Keratinocyte (primary cell): ENCODE results near the gene CMIP. TPM values are rescaled to one million over a fixed set of nuclear protein-coding genes. Genes with fewer than 3 reads are reported as not detected.

Source experiments
- DNase-seq: peaks from one replicate; pipeline ENCODE4 v3.0.0-alpha.2; 2011; ENCODE audit warnings: low read depth, missing footprints, low spot score
- FAIRE-seq: peaks from 2 replicates; lab custom pipeline; 2011; peaks lifted over from hg19 to GRCh38; lab: Jason Lieb, UNC
- H2AFZ ChIP-seq: 2 replicates; pipeline ENCODE4 v1.6.0; 2012; ENCODE audit warnings: low read length, control low read depth, inconsistent platforms; ENCODE audit not compliant: control insufficient read depth
- H3K27ac ChIP-seq: 2 replicates; pipeline ENCODE4 v1.5.1; 2011; ENCODE audit warnings: low read length; ENCODE audit not compliant: control insufficient read depth, insufficient read depth
- H3K27me3 ChIP-seq: 3 replicates; pipeline ENCODE4 v1.6.0; 2011; ENCODE audit warnings: low read length; ENCODE audit not compliant: control insufficient read depth, insufficient read depth; ENCODE audit errors: extremely low read depth
- H3K36me3 ChIP-seq, 2 experiments: 2 replicates in 1 of 2; 3 replicates in 1 of 2; pipeline ENCODE4 v1.5.1; 2011; ENCODE audit warnings: low read length in 2 of 2, mild to moderate bottlenecking in 1 of 2; ENCODE audit not compliant: control insufficient read depth in 2 of 2, insufficient read depth in 2 of 2; ENCODE audit errors: extremely low read depth in 1 of 2
- H3K4me1 ChIP-seq: 3 replicates; pipeline ENCODE4 v1.5.1; 2011; ENCODE audit warnings: low read length; ENCODE audit not compliant: control insufficient read depth, insufficient read depth; ENCODE audit errors: extremely low read depth
- H3K4me2 ChIP-seq: 3 replicates; pipeline ENCODE4 v1.6.0; 2011; ENCODE audit warnings: low read depth, low read length; ENCODE audit not compliant: control insufficient read depth, insufficient read depth; ENCODE audit errors: extremely low read depth
- H3K4me3 ChIP-seq, 3 experiments: fragments of 200-600 bp in 1 of 3; sonication (generic) in 1 of 3; 2 replicates in 2 of 3; 3 replicates in 1 of 3; pipeline ENCODE4 v1.5.1; 2011 to 2016; ENCODE audit warnings: low read length in 3 of 3, mild to moderate bottlenecking in 3 of 3, control low read depth in 2 of 3, inconsistent platforms in 1 of 3, low read depth in 1 of 3, mixed read lengths in 1 of 3, mixed run types in 1 of 3, moderate library complexity in 1 of 3; ENCODE audit not compliant: control insufficient read depth in 2 of 3, insufficient read depth in 2 of 3; ENCODE audit errors: extremely low read depth in 1 of 3
- H3K79me2 ChIP-seq: 2 replicates; pipeline ENCODE4 v1.6.0; 2012; ENCODE audit warnings: low read length; ENCODE audit not compliant: control insufficient read depth, insufficient read depth
- H3K9ac ChIP-seq: 3 replicates; pipeline ENCODE4 v1.6.0; 2011; ENCODE audit warnings: low read length; ENCODE audit not compliant: control insufficient read depth, insufficient read depth; ENCODE audit errors: extremely low read depth
- H3K9me1 ChIP-seq: 3 replicates; pipeline ENCODE4 v1.6.0; 2011; ENCODE audit warnings: low read length; ENCODE audit not compliant: control insufficient read depth, insufficient read depth; ENCODE audit errors: extremely low read depth
- H3K9me3 ChIP-seq: 2 replicates; pipeline ENCODE4 v1.5.1; 2012; ENCODE audit warnings: low read depth, low read length; ENCODE audit not compliant: control insufficient read depth
- H4K20me1 ChIP-seq: 3 replicates; pipeline ENCODE4 v1.6.0; 2011; ENCODE audit warnings: low read length; ENCODE audit not compliant: control insufficient read depth, insufficient read depth; ENCODE audit errors: extremely low read depth
- EZH2 ChIP-seq: IDR thresholded peaks from one replicate; pipeline ENCODE4 v1.6.1; 2012; ENCODE audit warnings: inconsistent platforms, mild to moderate bottlenecking, low read length, moderate library complexity
- dilution Hi-C: fragments of 300-500 bp; cut with MboI; formaldehyde crosslinking; loops from one replicate; pipeline ENCODE4 v1.7.0; 2020; ENCODE audit warnings: low sequenced_read_pairs; ENCODE audit not compliant: extremely low pct_ligation_motif_present
- polyA plus RNA-seq, 5 experiments: library from polyadenylated mRNA; depleted of rRNA in 3 of 5; stranded (reverse) in 3 of 5; stranded (forward) in 1 of 5; unstranded in 1 of 5; fragments of >200 nt; gene quantifications; 1 replicate in 1 of 5; 2 replicates in 3 of 5; 3 replicates in 1 of 5; pipeline versions ENCODE4 v1.2.1 to v1.2.3, GENCODE V29; 2011 to 2012; ENCODE audit warnings: missing spikeins in 2 of 5, low read depth in 1 of 5, low replicate concordance in 1 of 5
- TF ChIP-seq, protein P1 (sequence below), 3 experiments: IDR thresholded peaks in 1 of 3; conservative IDR thresholded peaks in 1 of 3; optimal IDR thresholded peaks in 1 of 3; 2 replicates in 2 of 3; 3 replicates in 1 of 3; pipeline versions ENCODE3 to v1.5.1; 2011; ENCODE audit warnings: low read length in 3 of 3, mild to moderate bottlenecking in 3 of 3, moderate library complexity in 2 of 3, control low read depth in 1 of 3, inconsistent platforms in 1 of 3; ENCODE audit not compliant: insufficient read depth in 2 of 3; ENCODE audit errors: extremely low read depth in 1 of 3

Gene CMIP
- polyA plus RNA-seq, 1 donor (not counting 4 experiments of a cell fraction or from before 2014, with no cell fraction given), result 5.0 TPM

DNA sequence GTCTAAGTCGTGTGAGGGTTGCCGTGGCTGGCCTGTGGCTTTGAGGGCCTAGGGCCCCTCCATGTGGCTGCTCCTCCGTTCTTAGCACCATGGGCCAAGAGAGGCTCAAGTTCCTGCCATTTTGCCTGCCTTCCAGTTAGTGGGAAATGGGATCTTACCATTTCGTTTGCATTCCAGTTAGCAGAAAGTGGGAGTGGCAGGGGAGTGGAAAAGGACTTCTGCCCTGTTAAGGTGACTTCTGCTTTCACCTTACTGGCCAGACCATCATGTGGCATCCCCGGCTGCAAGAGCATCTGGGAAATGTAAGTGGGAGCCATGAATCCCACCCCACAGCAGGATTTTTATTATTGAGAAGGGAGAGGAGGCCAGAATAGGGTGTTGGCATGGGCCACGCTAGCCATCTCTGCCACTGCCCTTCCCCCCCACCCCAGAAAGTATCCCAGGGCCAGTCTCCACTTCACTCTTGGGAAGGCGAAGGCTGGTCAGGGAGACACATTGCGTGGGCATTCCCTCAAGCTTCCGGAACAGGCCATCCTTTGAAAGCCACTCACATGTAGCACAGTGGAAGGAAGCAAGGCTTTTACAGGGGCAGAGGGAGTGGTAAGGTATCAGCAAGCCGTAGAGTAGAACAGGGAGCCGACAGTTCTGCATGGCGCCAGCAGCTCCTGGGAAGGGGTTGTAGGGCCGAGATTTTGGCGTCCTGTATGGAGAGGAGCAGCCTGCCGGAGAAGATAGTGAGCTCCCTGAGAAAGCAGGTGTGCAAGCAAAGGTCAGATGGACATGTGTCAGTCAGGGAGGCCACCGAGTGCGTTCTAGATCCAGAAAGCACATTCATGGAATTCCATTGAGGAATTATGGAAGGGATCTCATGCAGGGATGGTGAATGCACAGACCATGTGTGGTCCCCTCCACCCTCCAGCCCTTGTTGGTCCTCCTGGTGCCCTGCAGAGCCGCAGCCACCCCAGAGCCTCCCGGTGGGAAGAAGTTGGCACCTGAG lies 33.4 kb downstream of the CMIP start:
- Histone ChIP-seq H2AFZ (no peak overlapping the region), H3K36me3 (peaks cover 13 to 37% of the 10 kb centered on the region in 2 experiments), H3K4me1 (no peaks in the 10 kb centered on the region), H3K27ac (no peak overlapping the region), H3K9me3 (no peaks in the 10 kb centered on the region), H4K20me1 (peaks cover 34% of the 10 kb centered on the region), H3K79me2 (peaks cover 99% of the 10 kb centered on the region), H3K9ac (no peak overlapping the region), H3K4me2 (no peak overlapping the region), H3K9me1 (peaks cover 9% of the 10 kb centered on the region), H3K4me3 (no peak overlapping the region), H3K27me3 (no peaks in the 10 kb centered on the region)
- no peak for FAIRE-seq
- no peak for TF ChIP-seq EZH2
- TF ChIP-seq, protein P1, sequence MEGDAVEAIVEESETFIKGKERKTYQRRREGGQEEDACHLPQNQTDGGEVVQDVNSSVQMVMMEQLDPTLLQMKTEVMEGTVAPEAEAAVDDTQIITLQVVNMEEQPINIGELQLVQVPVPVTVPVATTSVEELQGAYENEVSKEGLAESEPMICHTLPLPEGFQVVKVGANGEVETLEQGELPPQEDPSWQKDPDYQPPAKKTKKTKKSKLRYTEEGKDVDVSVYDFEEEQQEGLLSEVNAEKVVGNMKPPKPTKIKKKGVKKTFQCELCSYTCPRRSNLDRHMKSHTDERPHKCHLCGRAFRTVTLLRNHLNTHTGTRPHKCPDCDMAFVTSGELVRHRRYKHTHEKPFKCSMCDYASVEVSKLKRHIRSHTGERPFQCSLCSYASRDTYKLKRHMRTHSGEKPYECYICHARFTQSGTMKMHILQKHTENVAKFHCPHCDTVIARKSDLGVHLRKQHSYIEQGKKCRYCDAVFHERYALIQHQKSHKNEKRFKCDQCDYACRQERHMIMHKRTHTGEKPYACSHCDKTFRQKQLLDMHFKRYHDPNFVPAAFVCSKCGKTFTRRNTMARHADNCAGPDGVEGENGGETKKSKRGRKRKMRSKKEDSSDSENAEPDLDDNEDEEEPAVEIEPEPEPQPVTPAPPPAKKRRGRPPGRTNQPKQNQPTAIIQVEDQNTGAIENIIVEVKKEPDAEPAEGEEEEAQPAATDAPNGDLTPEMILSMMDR (optimal IDR thresholded peaks at IDR 0.05 in 1 of 3, IDR thresholded peaks at IDR 0.05 in 1 of 3, conservative IDR thresholded peaks at IDR 0.05 in 1 of 3; ENCODE audit: extremely low read depth in 1 of 3, insufficient read depth in 2 of 3, low read length in 3 of 3), result no peak
- dilution Hi-C loops, result no loop called here
- no peak for DNase-seq

DNA sequence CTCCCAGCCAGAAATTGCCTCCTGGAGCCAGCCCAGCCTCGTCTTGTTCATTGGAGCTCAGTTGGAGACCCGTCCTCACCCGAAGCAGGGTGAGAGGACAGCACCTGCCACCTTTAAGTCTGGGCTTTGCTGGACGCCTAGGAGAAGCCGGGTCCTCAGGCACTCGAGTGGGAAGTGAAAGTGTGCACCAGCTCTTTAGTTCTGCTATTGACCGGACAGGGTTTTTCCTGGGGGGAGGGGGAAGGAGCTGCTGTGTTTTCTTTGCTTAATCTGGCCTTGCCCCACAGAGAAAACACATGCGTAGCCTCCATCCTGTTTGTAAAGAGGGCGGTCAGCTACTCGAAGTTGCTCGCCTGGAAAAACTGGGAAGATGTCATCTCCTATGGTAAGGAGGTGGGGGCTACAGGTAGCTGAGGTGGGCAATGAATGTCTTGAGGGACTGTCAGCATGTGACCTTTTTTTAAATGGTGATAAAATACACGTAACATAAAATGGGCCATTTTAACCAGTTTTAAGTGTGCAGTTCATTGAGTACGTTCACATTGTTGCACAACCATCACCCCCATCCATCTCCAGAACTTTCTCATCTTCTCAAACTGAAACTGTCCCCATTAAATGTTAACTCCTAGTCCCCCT lies 34.4 kb downstream of the CMIP start:
- Histone ChIP-seq H3K36me3 (peaks cover 12 to 36% of the 10 kb centered on the region in 2 experiments), H3K4me3 (no peak overlapping the region), H3K9me3 (no peaks in the 10 kb centered on the region), H3K27ac (no peak overlapping the region), H3K27me3 (no peaks in the 10 kb centered on the region), H3K4me1 (no peaks in the 10 kb centered on the region), H3K4me2 (no peak overlapping the region), H2AFZ (no peak overlapping the region), H4K20me1 (peaks cover 31% of the 10 kb centered on the region), H3K79me2 (peaks cover 99% of the 10 kb centered on the region), H3K9ac (no peak overlapping the region), H3K9me1 (peaks cover 9% of the 10 kb centered on the region)
- no peak for TF ChIP-seq EZH2
- TF ChIP-seq, protein P1 (optimal IDR thresholded peaks at IDR 0.05 in 1 of 3, IDR thresholded peaks at IDR 0.05 in 1 of 3, conservative IDR thresholded peaks at IDR 0.05 in 1 of 3; ENCODE audit: extremely low read depth in 1 of 3, insufficient read depth in 2 of 3, low read length in 3 of 3), result no peak
- DNase-seq (no peak), FAIRE-seq (no peak)
- dilution Hi-C loops, result no loop called here
